Esophagus muscularis mucosa (tissue), 4 donors: ENCODE measurements around the gene NCOR1.

Experiments
- CTCF ChIP-seq, 3 experiments: fragments of 200-600 bp in 2 of 3; fragments of 450-650 bp in 1 of 3; sonication (generic) in 2 of 3; IDR thresholded peaks; one replicate each; pipeline ENCODE4 v1.5.1; 2017 to 2019; ENCODE audit warnings: antibody characterized with exemption in 3 of 3, mild to moderate bottlenecking in 2 of 3, moderate library complexity in 1 of 3
- EP300 ChIP-seq: sonication (generic); formaldehyde crosslinking; IDR thresholded peaks from one replicate; pipeline ENCODE4 v1.6.1; 2017; ENCODE audit warnings: antibody characterized with exemption
- POLR2A ChIP-seq: fragments of 450-650 bp; IDR thresholded peaks from one replicate; pipeline ENCODE4 v1.6.1; 2017; ENCODE audit warnings: antibody characterized with exemption, moderate library complexity, mild to moderate bottlenecking, low read depth
- POLR2AphosphoS5 ChIP-seq, 2 donors: sonication (generic); formaldehyde crosslinking; IDR thresholded peaks; one replicate each; pipeline ENCODE4 v1.6.1; 2017; ENCODE audit warnings: antibody characterized with exemption in 2 of 2

DNA sequence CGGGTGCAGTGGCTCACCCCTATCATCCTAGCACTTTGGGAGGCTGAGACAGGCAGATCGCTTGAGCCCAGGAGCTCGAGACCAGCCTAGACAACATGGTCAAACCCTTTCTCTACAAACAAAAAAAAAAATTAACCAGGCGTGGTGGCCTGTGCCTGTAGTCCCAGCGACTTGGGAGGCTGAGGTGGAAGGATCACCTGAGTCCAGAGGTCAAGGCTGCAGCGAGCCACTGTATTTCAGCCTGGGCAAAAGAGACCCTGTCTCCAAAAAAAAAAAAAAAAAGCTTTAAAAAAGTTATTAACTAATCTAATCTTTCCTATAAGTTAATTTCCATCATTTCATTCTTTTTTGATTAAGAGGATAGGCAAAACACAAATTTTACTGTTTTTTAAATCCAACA is 2.5 kb downstream of the NCOR1 start:
- TF ChIP-seq CTCF (IDR thresholded peaks at IDR 0.05) = no peak
- TF ChIP-seq EP300 = no peak
- TF ChIP-seq POLR2AphosphoS5 (IDR thresholded peaks at IDR 0.05) = no peak
- TF ChIP-seq POLR2A = no peak
